GM23338 (cell line): Measurements from ENCODE around the gene CCNI. TPM values are rescaled to one million over a fixed set of nuclear protein-coding genes. Genes with fewer than 3 reads are reported as not detected.

ENCODE experiments used
- ATAC-seq: fragments of 200-7000 bp; cut with Tn5 transposase; 3 replicates; pipeline ENCODE4 v1.9.1; 2020
- DNase-seq: peaks from one replicate; pipeline ENCODE4 v3.0.0-alpha.2; 2015; ENCODE audit warnings: low spot score
- H2AFZ ChIP-seq: fragments of 200-600 bp; sonication (generic); 2 replicates; pipeline ENCODE4 v1.8.0; 2016; ENCODE audit warnings: antibody characterized with exemption, mild to moderate bottlenecking, moderate library complexity
- H3F3A ChIP-seq: fragments of 200-600 bp; sonication (generic); replicated peaks from 2 replicates; pipeline ENCODE4 v1.8.0; 2017; ENCODE audit warnings: antibody characterized with exemption, mixed run types, low read depth
- H3K27ac ChIP-seq: fragments of 200-600 bp; sonication (generic); 2 replicates; pipeline ENCODE4 v1.6.1; 2016; ENCODE audit warnings: low read depth
- H3K27me3 ChIP-seq: fragments of 200-600 bp; sonication (generic); 2 replicates; pipeline ENCODE4 v1.8.0; 2016; ENCODE audit warnings: mild to moderate bottlenecking, mixed run types, moderate library complexity; ENCODE audit not compliant: insufficient read depth
- H3K36me3 ChIP-seq: fragments of 200-600 bp; sonication (generic); 2 replicates; pipeline ENCODE4 v1.8.0; 2016; ENCODE audit warnings: mild to moderate bottlenecking; ENCODE audit not compliant: insufficient read depth
- H3K4me1 ChIP-seq: fragments of 200-600 bp; sonication (generic); 2 replicates; pipeline ENCODE4 v1.8.0; 2016; ENCODE audit warnings: mild to moderate bottlenecking, moderate library complexity; ENCODE audit not compliant: insufficient read depth
- H3K4me2 ChIP-seq: fragments of 200-600 bp; sonication (generic); 2 replicates; pipeline ENCODE4 v1.7.1; 2017; ENCODE audit warnings: mixed run types
- H3K4me3 ChIP-seq: fragments of 200-600 bp; sonication (generic); 2 replicates; pipeline ENCODE4 v1.6.1; 2016; ENCODE audit warnings: mixed run types
- H3K79me2 ChIP-seq: fragments of 200-600 bp; sonication (generic); replicated peaks from 2 replicates; pipeline ENCODE4 v1.8.0; 2017; ENCODE audit warnings: mild to moderate bottlenecking; ENCODE audit not compliant: insufficient read depth
- H3K9me2 ChIP-seq: fragments of 200-600 bp; sonication (generic); 2 replicates; pipeline ENCODE4 v1.8.0; 2017; ENCODE audit not compliant: insufficient read depth
- H4K20me1 ChIP-seq: fragments of 200-600 bp; sonication (generic); replicated peaks from 2 replicates; pipeline ENCODE4 v1.8.0; 2017; ENCODE audit warnings: mild to moderate bottlenecking; ENCODE audit not compliant: insufficient read depth
- H3K27ac Mint-ChIP-seq: 2 replicates; pipeline ENCODE4 v1.8.0; 2020; ENCODE audit warnings: inconsistent platforms, mild to moderate bottlenecking, moderate library complexity, mixed read lengths
- H3K27me3 Mint-ChIP-seq: 3 replicates; pipeline ENCODE4 v1.8.0; 2022; ENCODE audit warnings: low read depth, mild to moderate bottlenecking, moderate library complexity, mixed read lengths, inconsistent platforms; ENCODE audit not compliant: insufficient read depth, poor library complexity
- H3K36me3 Mint-ChIP-seq: 3 replicates; pipeline ENCODE4 v1.8.0; 2021; ENCODE audit warnings: low read depth, mild to moderate bottlenecking, inconsistent platforms, moderate library complexity, mixed read lengths
- H3K4me1 Mint-ChIP-seq: 3 replicates; pipeline ENCODE4 v1.8.0; 2020; ENCODE audit warnings: mild to moderate bottlenecking, inconsistent platforms, mixed read lengths
- H3K4me3 Mint-ChIP-seq: 3 replicates; pipeline ENCODE4 v1.8.0; 2021; ENCODE audit warnings: moderate library complexity, mild to moderate bottlenecking, inconsistent platforms, mixed read lengths
- H3K9me3 Mint-ChIP-seq: 3 replicates; pipeline ENCODE4 v1.8.0; 2020; ENCODE audit warnings: moderate library complexity, mild to moderate bottlenecking, inconsistent platforms, mixed read lengths
- CREB1 ChIP-seq: fragments of 250-450 bp; sonication (Bioruptor Pico); IDR thresholded peaks from 2 replicates; pipeline ENCODE4 v1.5.0; 2020; ENCODE audit warnings: low read depth, mild to moderate bottlenecking, moderate library complexity
- CTCF ChIP-seq, 2 experiments: fragments of 200-600 bp in 1 of 2; sonication (generic) in 1 of 2; conservative IDR thresholded peaks; 2 replicates each; pipeline versions ENCODE4 v1.5.1 to v1.6.1; 2016 to 2017; ENCODE audit warnings: antibody characterized with exemption in 2 of 2, low read depth in 2 of 2, mild to moderate bottlenecking in 2 of 2, moderate library complexity in 1 of 2
- EZH2phosphoT487 ChIP-seq: fragments of 200-600 bp; sonication (generic); IDR thresholded peaks from one replicate; pipeline ENCODE4 v1.8.1; 2018; ENCODE audit warnings: antibody characterized with exemption; ENCODE audit not compliant: unreplicated experiment
- POLR2AphosphoS5 ChIP-seq: IDR thresholded peaks from 2 replicates; pipeline ENCODE4 v1.6.1; 2016; ENCODE audit warnings: antibody characterized with exemption, low read depth
- STAT1 ChIP-seq: IDR thresholded peaks from one replicate; pipeline ENCODE4 v1.6.1; 2016; ENCODE audit warnings: antibody characterized with exemption; ENCODE audit not compliant: unreplicated experiment
- ZNF114 ChIP-seq: fragments of 250-450 bp; sonication (Bioruptor Pico); IDR thresholded peaks from 2 replicates; pipeline ENCODE4 v1.5.0; 2020; ENCODE audit warnings: mild to moderate bottlenecking, moderate library complexity
- ZNF331 ChIP-seq: fragments of 250-450 bp; sonication (Bioruptor Pico); IDR thresholded peaks from 2 replicates; pipeline ENCODE4 v1.5.0; 2020; ENCODE audit warnings: low read depth, mild to moderate bottlenecking, moderate library complexity
- ZNF462 ChIP-seq: fragments of 250-450 bp; sonication (Bioruptor Pico); IDR thresholded peaks from 2 replicates; pipeline ENCODE4 v1.5.0; 2020; ENCODE audit warnings: mild to moderate bottlenecking, moderate library complexity
- polyA plus RNA-seq: library from polyadenylated mRNA; unstranded; fragments of >200 nt; fragmentation: Nextera tagmentation; extraction: Ambion mirVana; gene quantifications from 2 replicates; pipeline ENCODE4 v1.2.1, GENCODE V29; 2016
- total RNA-seq: library from RNA; depleted of rRNA; stranded (reverse); fragments of >200 nt; shearing (Covaris generic); gene quantifications from 2 replicates; pipeline ENCODE4 v1.2.3, GENCODE V29; 2014

Gene CCNI
- total and polyA plus RNA-seq, 2 experiments from 2014 or later, result 207 to 248 TPM

GRCh38 chr4:77078401-77078800 lies 2.6 kb upstream of the CCNI start:
- Mint-ChIP-seq H3K27me3 (peaks cover 11% of the 10 kb centered on the region), H3K4me3 (no peak overlapping the region), H3K9me3 (no peaks in the 10 kb centered on the region), H3K36me3 (no peaks in the 10 kb centered on the region), H3K27ac (no peak overlapping the region), H3K4me1 (peaks cover 13% of the 10 kb centered on the region; the same call in 2 of the 3 replicates)
- H3K9me2 ChIP-seq, result no peaks in the 10 kb centered on the region
- peaks cover 26% of the 10 kb centered on the region for H3K4me1 ChIP-seq
- no peak overlapping the region for H3K27ac ChIP-seq
- peaks cover 11% of the 10 kb centered on the region for H4K20me1 ChIP-seq
- H3F3A ChIP-seq, result no peaks in the 10 kb centered on the region
- no peak for ATAC-seq
- DNase-seq, result no peak
- H3K36me3 ChIP-seq, result no peaks in the 10 kb centered on the region
- H3K4me2 ChIP-seq, result no peak overlapping the region
- no peak overlapping the region for H2AFZ ChIP-seq
- no peaks in the 10 kb centered on the region for H3K27me3 ChIP-seq
- TF ChIP-seq STAT1, result no peak
- TF ChIP-seq EZH2phosphoT487, result no peak
- TF ChIP-seq ZNF462 (CRISPR knock-in tag), result no peak
- no peak for TF ChIP-seq ZNF331 (CRISPR knock-in tag)
- no peak for TF ChIP-seq CTCF (conservative IDR thresholded peaks at IDR 0.05; ENCODE audit: low read depth in 2 of 2)
- no peak for TF ChIP-seq ZNF114
- TF ChIP-seq POLR2AphosphoS5, result no peak
- no peak for TF ChIP-seq CREB1 (CRISPR knock-in tag)
- no peak overlapping the region for H3K4me3 ChIP-seq
- peaks cover 17% of the 10 kb centered on the region for H3K79me2 ChIP-seq
